Adipocyte (in vitro differentiated cells): Measurements from ENCODE around the gene CX3CR1.
A peak's percentile ranks its signal among the peaks of the same experiment; 100 is the strongest.

Experiments used
- DNase-seq: peaks from one replicate; pipeline ENCODE4 v3.0.0-alpha.2; 2015; ENCODE audit warnings: low read depth
- H3K27me3 ChIP-seq: replicated peaks from 2 replicates; pipeline ENCODE4 v1.7.0; 2013; ENCODE audit warnings: mild to moderate bottlenecking, low read length, moderate library complexity; ENCODE audit not compliant: control insufficient read depth, insufficient read depth
- H3K36me3 ChIP-seq: 2 replicates; pipeline ENCODE4 v1.7.0; 2013; ENCODE audit warnings: low read length, mild to moderate bottlenecking, moderate library complexity; ENCODE audit not compliant: control insufficient read depth, insufficient read depth, severe bottlenecking
- H3K4me1 ChIP-seq: 2 replicates; pipeline ENCODE4 v1.7.0; 2013; ENCODE audit warnings: mild to moderate bottlenecking, low read length, moderate library complexity; ENCODE audit not compliant: control insufficient read depth, insufficient read depth
- H3K4me3 ChIP-seq: 2 replicates; pipeline ENCODE4 v1.7.0; 2013; ENCODE audit warnings: mild to moderate bottlenecking, low read length, moderate library complexity
- H3K9ac ChIP-seq: 2 replicates; pipeline ENCODE4 v1.7.0; 2013; ENCODE audit warnings: mild to moderate bottlenecking, low read length, moderate library complexity
- H3K9me3 ChIP-seq: 2 replicates; pipeline ENCODE4 v1.7.0; 2013; ENCODE audit warnings: mild to moderate bottlenecking, low read length, moderate library complexity; ENCODE audit not compliant: control insufficient read depth

Gene CX3CR1

GRCh38 chr3:39262846-39263245 is 17.0 kb downstream of the CX3CR1 start:
- no peak for DNase-seq
- no peaks in the 10 kb centered on the region for H3K9me3 ChIP-seq
- no peak overlapping the region for H3K9ac ChIP-seq
- no peak overlapping the region for H3K4me3 ChIP-seq
- peaks cover 42% of the 10 kb centered on the region for H3K27me3 ChIP-seq
- peaks cover 9% of the 10 kb centered on the region for H3K4me1 ChIP-seq
- no peaks in the 10 kb centered on the region for H3K36me3 ChIP-seq

DNA sequence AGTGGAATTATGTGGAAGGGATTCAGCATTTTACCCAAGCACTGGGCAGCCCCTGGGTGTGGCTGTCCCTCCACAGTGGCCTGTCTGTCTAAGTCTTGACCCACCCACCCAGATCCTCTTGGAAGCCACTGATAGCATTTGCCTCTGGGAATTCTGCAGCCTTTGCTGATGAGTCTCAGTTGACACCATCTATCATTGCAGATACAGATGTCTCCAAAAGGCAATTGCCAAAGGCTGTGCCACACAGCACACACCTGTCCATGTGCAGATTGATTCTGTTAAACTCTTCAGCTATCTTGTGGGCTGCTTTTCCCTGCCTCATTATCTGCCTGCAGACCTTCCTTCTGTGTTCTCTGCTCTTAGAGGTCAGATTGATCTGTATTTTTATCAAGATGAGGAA is 18.1 kb downstream of the CX3CR1 start:
- Histone ChIP-seq H3K4me3 (no peak overlapping the region), H3K4me1 (peaks cover 9% of the 10 kb centered on the region), H3K9ac (no peak overlapping the region), H3K9me3 (no peaks in the 10 kb centered on the region), H3K36me3 (no peaks in the 10 kb centered on the region), H3K27me3 (peaks cover 35% of the 10 kb centered on the region)
- DNase-seq = no peak

- no peak overlapping the region for H3K4me3 ChIP-seq
These were observed 18.9 kb downstream of the CX3CR1 start for GRCh38 chr3:39260957-39261356.

GRCh38 chr3:39260318-39260717 is 19.5 kb downstream of the CX3CR1 start:
- no peak overlapping the region for H3K9ac ChIP-seq
- peaks cover 30% of the 10 kb centered on the region for H3K27me3 ChIP-seq
- H3K4me3 ChIP-seq = no peak overlapping the region
- H3K4me1 ChIP-seq = peaks cover 9% of the 10 kb centered on the region
- DNase-seq = no peak
- H3K36me3 ChIP-seq = no peaks in the 10 kb centered on the region
- no peaks in the 10 kb centered on the region for H3K9me3 ChIP-seq

More at GRCh38 chr3:39260957-39261356, 18.9 kb downstream of the CX3CR1 start:
- Histone ChIP-seq H3K9me3 (no peaks in the 10 kb centered on the region), H3K4me1 (peaks cover 9% of the 10 kb centered on the region), H3K36me3 (no peaks in the 10 kb centered on the region), H3K9ac (no peak overlapping the region), H3K27me3 (peaks cover 35% of the 10 kb centered on the region)
- peak; percentile 75 for DNase-seq

DNA sequence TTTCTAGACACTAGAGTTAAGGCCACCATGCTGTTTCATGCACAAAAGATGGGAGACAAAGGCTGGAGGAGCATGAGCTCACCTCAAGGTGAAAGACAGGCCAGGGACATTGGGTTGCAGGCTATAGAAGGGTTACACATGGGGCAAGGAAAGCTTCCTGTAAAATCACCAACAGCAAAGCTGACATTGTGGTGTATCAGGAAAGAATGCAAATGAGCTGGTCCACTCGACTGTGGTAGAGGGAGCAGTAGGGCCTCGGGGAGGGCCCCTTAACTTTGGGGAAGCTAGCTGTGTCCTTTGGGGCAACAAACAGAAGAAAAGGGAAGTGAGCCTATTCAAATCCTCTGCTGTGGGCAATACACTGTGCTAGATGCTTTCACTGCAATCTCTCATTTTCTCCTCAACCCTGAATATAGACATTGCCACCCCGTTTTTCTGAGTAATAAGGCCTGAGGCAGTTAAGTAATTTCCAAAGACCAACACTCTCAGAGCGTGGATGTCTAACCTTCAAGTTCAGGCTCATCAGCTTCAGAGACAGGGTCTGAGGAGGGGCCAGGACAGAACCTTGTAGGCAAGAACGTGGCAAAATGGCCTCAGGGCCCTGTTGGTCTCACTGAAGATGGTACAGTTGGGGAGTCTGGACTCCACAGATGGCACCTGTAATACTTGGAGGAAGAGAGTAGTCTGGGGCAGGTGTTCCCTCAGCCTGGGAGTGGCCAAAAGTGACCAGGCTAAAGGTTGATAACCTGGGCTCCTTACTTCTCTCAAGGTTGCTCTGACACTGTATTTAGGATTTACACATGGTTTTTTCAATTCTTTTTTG is 24.1 kb downstream of the CX3CR1 start:
- H3K9me3 ChIP-seq = no peaks in the 10 kb centered on the region
- no peak for DNase-seq
- peaks cover 4% of the 10 kb centered on the region for H3K4me1 ChIP-seq
- H3K27me3 ChIP-seq = peaks cover 29% of the 10 kb centered on the region
- no peaks in the 10 kb centered on the region for H3K36me3 ChIP-seq
- H3K4me3 ChIP-seq = no peak overlapping the region
- no peak overlapping the region for H3K9ac ChIP-seq

DNA sequence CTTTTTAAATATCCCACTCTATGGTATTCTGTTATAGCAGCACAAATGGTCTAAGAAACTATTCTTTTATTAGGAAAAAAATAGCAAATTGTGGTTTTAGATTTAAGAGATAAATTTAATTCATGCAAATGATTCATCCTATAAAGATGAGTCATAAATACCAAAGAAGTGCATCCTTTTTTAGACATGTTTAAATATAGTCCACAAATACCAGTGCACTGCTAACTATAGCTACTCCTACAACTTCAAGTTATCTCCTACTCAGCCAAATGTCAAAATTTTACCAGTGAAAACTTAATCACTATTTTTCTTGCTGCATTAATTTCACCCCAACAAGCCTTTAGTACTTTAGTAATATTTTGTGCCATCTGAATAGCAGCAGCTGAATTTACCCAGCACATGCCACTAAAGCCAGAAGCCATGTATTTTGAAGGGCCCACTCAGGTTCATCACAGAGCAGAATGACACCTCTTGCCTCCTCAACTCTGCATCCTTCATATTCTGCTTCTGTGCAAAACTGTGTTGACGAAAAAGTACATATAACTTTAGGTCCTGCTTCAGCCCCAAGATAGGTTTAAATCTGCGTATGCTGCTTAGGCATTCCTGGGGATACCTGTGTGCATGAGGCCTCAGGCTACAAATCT is 24.9 kb downstream of the CX3CR1 start:
- Histone ChIP-seq H3K27me3 (peaks cover 29% of the 10 kb centered on the region), H3K36me3 (no peaks in the 10 kb centered on the region), H3K9ac (no peak overlapping the region), H3K4me3 (no peak overlapping the region), H3K9me3 (no peaks in the 10 kb centered on the region), H3K4me1 (peaks cover 5% of the 10 kb centered on the region)
- DNase-seq = peak; percentile 21

DNA sequence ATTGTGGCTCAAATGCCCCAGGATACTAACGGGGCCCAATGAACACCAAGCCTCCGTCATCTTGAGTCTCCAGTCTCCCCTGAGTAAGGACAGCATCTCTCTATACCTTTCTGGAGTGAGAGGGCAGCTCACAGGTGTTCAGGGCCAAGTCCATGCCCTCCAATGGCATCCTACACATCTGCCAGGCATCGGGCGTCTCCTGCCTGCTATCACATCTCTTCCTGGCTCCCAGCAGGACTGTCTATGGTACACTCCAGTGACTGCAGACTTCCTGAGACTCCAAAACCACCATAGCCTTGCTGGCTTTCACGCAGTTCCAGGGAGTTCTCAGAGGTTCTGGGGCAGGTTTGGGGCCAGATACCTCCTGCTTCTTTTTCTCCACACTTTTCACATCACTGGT is 28.3 kb downstream of the CX3CR1 start:
- DNase-seq = no peak

DNA sequence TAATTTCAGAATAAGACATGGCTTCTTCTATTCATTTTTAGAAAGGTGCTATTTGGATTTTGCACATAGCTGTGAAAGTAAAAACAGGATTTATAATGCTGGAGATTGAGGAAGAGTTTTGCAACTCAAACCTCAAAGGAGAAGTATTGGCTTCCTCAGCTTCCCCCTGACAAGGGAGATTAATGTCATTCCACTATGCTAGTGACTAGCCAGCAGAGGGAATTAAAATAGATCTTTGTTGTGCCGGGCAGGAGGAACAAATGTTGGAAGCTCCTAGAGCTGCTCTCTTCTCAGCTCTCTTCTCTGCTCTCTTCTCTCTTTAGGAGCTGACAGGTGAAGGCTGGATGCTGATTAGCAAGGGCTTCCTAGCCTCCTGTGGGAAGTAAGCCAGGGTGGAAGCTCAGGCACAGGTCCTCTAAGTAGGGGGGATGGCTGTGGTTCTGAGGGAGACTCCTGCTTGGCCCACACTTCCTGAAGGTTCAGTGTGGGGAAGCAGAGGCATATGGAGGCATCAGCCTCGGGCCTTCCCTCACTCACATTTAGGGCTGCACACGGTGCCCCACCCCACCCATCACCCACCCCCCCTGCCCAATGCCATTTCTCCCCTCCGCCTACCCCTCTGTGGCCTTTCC is 29.6 kb downstream of the CX3CR1 start:
- no peak for DNase-seq
- Histone ChIP-seq H3K9me3 (no peaks in the 10 kb centered on the region), H3K9ac (no peak overlapping the region), H3K36me3 (no peaks in the 10 kb centered on the region), H3K4me3 (no peak overlapping the region), H3K4me1 (peaks cover 11% of the 10 kb centered on the region), H3K27me3 (peaks cover 37% of the 10 kb centered on the region)

More for the DNA sequence above, 28.3 kb downstream of the CX3CR1 start:
- H3K9me3 ChIP-seq = no peaks in the 10 kb centered on the region
- no peak overlapping the region for H3K4me3 ChIP-seq
- peaks cover 37% of the 10 kb centered on the region for H3K27me3 ChIP-seq
- H3K9ac ChIP-seq = no peak overlapping the region
- no peaks in the 10 kb centered on the region for H3K36me3 ChIP-seq
- H3K4me1 ChIP-seq = peaks cover 11% of the 10 kb centered on the region

GRCh38 chr3:39249453-39250115 is 30.3 kb downstream of the CX3CR1 start:
- Histone ChIP-seq H3K4me1 (peaks cover 11% of the 10 kb centered on the region), H3K36me3 (no peaks in the 10 kb centered on the region), H3K4me3 (no peak overlapping the region), H3K9ac (no peak overlapping the region), H3K27me3 (peaks cover 37% of the 10 kb centered on the region), H3K9me3 (peaks cover under 1% of the 10 kb centered on the region)
- DNase-seq = no peak

DNA sequence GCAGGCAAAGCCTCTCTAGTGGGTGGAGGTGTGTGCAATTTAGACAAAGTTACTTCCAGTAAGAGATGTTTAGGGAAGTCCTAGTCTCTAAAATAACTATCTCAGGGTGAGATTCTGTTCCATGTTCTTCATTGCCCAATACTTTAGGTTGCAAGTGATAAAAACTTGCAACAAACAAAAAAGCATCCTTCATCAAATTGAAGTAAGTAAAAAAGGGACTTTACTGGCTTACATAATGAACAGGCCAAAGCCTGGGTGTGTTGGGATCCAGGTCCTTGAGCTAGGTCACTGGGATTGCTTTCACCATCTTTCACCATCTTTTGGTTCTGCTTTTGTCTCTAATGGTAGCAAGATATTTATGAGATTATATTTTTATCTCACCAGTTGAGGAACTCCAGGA is 38.3 kb downstream of the CX3CR1 start:
- peaks cover 9% of the 10 kb centered on the region for H3K9me3 ChIP-seq
- no peak overlapping the region for H3K4me3 ChIP-seq
- H3K9ac ChIP-seq = no peak overlapping the region
- no peaks in the 10 kb centered on the region for H3K36me3 ChIP-seq
- H3K27me3 ChIP-seq = peaks cover 50% of the 10 kb centered on the region
- DNase-seq = no peak
- no peaks in the 10 kb centered on the region for H3K4me1 ChIP-seq

- Histone ChIP-seq H3K9ac (no peak overlapping the region), H3K27me3 (peaks cover 75% of the 10 kb centered on the region), H3K4me3 (no peak overlapping the region), H3K4me1 (no peaks in the 10 kb centered on the region), H3K9me3 (no peaks in the 10 kb centered on the region), H3K36me3 (no peaks in the 10 kb centered on the region)
- DNase-seq = no peak
These were observed 42.8 kb downstream of the CX3CR1 start for GRCh38 chr3:39237027-39237426.
